H9 (cell line): ENCODE measurements around the gene ZNF638. TPM values are rescaled to one million over a fixed set of nuclear protein-coding genes. Genes with fewer than 3 reads are reported as not detected.

Experiments used
- DNase-seq: peaks from one replicate; pipeline ENCODE4 v3.0.0-alpha.2; 2017
- H2AFZ ChIP-seq: one replicate; pipeline ENCODE4 v1.6.1; 2013; ENCODE audit warnings: mild to moderate bottlenecking, low read length, control low read depth, moderate library complexity
- H2AK5ac ChIP-seq: 2 replicates; pipeline ENCODE4 v1.6.1; 2013; ENCODE audit warnings: low read length, control low read depth, mixed read lengths; ENCODE audit not compliant: insufficient read length
- H2BK120ac ChIP-seq: one replicate; pipeline ENCODE4 v1.6.1; 2013; ENCODE audit warnings: low read depth, mild to moderate bottlenecking, low read length, control low read depth, inconsistent platforms; ENCODE audit not compliant: poor library complexity, severe bottlenecking
- H2BK12ac ChIP-seq: 2 replicates; pipeline ENCODE4 v1.6.1; 2013; ENCODE audit warnings: low read length, control low read depth, mixed read lengths, low read depth; ENCODE audit not compliant: insufficient read length
- H2BK15ac ChIP-seq: 2 replicates; pipeline ENCODE4 v1.6.1; 2013; ENCODE audit warnings: low read depth, low read length, control low read depth
- H2BK20ac ChIP-seq: one replicate; pipeline ENCODE4 v1.6.1; 2013; ENCODE audit warnings: low read depth, mild to moderate bottlenecking, low read length, control low read depth, inconsistent platforms; ENCODE audit not compliant: poor library complexity, severe bottlenecking
- H2BK5ac ChIP-seq: 2 replicates; pipeline ENCODE4 v1.6.1; 2013; ENCODE audit warnings: low read length, control low read depth, mixed read lengths; ENCODE audit not compliant: insufficient read length
- H3K14ac ChIP-seq: 2 replicates; pipeline ENCODE4 v1.6.1; 2013; ENCODE audit warnings: low read length, control low read depth; ENCODE audit not compliant: insufficient read depth
- H3K18ac ChIP-seq: 2 replicates; pipeline ENCODE4 v1.6.1; 2013; ENCODE audit warnings: low read depth, mild to moderate bottlenecking, mixed read lengths, low read length, control low read depth; ENCODE audit not compliant: insufficient read length
- H3K23ac ChIP-seq: 2 replicates; pipeline ENCODE4 v1.6.1; 2013; ENCODE audit warnings: low read length, control low read depth, mixed read lengths, low read depth; ENCODE audit not compliant: insufficient read length
- H3K23me2 ChIP-seq: 2 replicates; pipeline ENCODE4 v1.6.1; 2013; ENCODE audit warnings: low read depth, mild to moderate bottlenecking, mixed read lengths, low read length, control low read depth; ENCODE audit not compliant: insufficient read length, poor library complexity, severe bottlenecking
- H3K27ac ChIP-seq: 2 replicates; pipeline ENCODE4 v1.5.1; 2013; ENCODE audit warnings: low read length, control low read depth, mixed read lengths, low read depth; ENCODE audit not compliant: insufficient read length
- H3K27me3 ChIP-seq: 2 replicates; pipeline ENCODE4 v1.6.1; 2013; ENCODE audit warnings: low read length, control low read depth, inconsistent platforms; ENCODE audit not compliant: insufficient read depth
- H3K4ac ChIP-seq: 2 replicates; pipeline ENCODE4 v1.6.1; 2013; ENCODE audit warnings: low read depth, mild to moderate bottlenecking, control low read depth, inconsistent platforms, low read length, moderate library complexity
- H3K4me1 ChIP-seq: 2 replicates; pipeline ENCODE4 v1.6.1; 2013; ENCODE audit warnings: low read length, control low read depth, inconsistent platforms; ENCODE audit not compliant: insufficient read depth
- H3K4me2 ChIP-seq: 2 replicates; pipeline ENCODE4 v1.6.1; 2013; ENCODE audit warnings: low read length, control low read depth, mixed read lengths; ENCODE audit not compliant: insufficient read length, insufficient read depth
- H3K56ac ChIP-seq: 2 replicates; pipeline ENCODE4 v1.6.1; 2013; ENCODE audit warnings: low read depth, mild to moderate bottlenecking, mixed read lengths, low read length, control low read depth; ENCODE audit not compliant: insufficient read length
- H3K79me1 ChIP-seq: 2 replicates; pipeline ENCODE4 v1.6.1; 2013; ENCODE audit warnings: low read depth, mild to moderate bottlenecking, moderate library complexity, low read length, control low read depth, inconsistent platforms; ENCODE audit not compliant: insufficient read depth, poor library complexity, severe bottlenecking
- H3K79me2 ChIP-seq: 2 replicates; pipeline ENCODE4 v1.6.1; 2013; ENCODE audit warnings: low read length, control low read depth, inconsistent platforms; ENCODE audit not compliant: insufficient read depth
- H3K9ac ChIP-seq: 2 replicates; pipeline ENCODE4 v1.6.1; 2013; ENCODE audit warnings: low read length, control low read depth, mixed read lengths; ENCODE audit not compliant: insufficient read length; ENCODE audit errors: extremely low read depth
- H3K9me3 ChIP-seq: one replicate; pipeline ENCODE4 v1.6.1; 2013; ENCODE audit warnings: low read depth, low read length, inconsistent platforms; ENCODE audit not compliant: control insufficient read depth
- H3T11ph ChIP-seq: one replicate; pipeline ENCODE4 v1.6.1; 2013; ENCODE audit warnings: mild to moderate bottlenecking, low read length, control low read depth, inconsistent platforms
- H4K20me1 ChIP-seq: one replicate; pipeline ENCODE4 v1.6.1; 2013; ENCODE audit not compliant: control insufficient read depth, insufficient read length, insufficient read depth
- H4K5ac ChIP-seq: 2 replicates; pipeline ENCODE4 v1.6.1; 2013; ENCODE audit warnings: low read depth, mild to moderate bottlenecking, mixed read lengths, low read length, control low read depth; ENCODE audit not compliant: insufficient read length
- H4K8ac ChIP-seq: replicated peaks from 2 replicates; pipeline ENCODE4 v1.6.1; 2013; ENCODE audit warnings: low read length, control low read depth, mixed read lengths, low read depth; ENCODE audit not compliant: insufficient read length
- H4K91ac ChIP-seq: 2 replicates; pipeline ENCODE4 v1.6.1; 2013; ENCODE audit warnings: low read depth, mild to moderate bottlenecking, moderate library complexity, mixed read lengths, low read length, control low read depth; ENCODE audit not compliant: insufficient read length
- H3K27ac Mint-ChIP-seq, 3 experiments: 2 replicates in 2 of 3; 3 replicates in 1 of 3; pipeline ENCODE4 v1.8.0; 2020 to 2021; ENCODE audit warnings: mixed read lengths in 3 of 3, mild to moderate bottlenecking in 1 of 3, moderate library complexity in 1 of 3
- H3K27me3 Mint-ChIP-seq: 2 replicates; pipeline ENCODE4 v1.8.0; 2021; ENCODE audit warnings: low read depth, mild to moderate bottlenecking, moderate library complexity, mixed read lengths
- H3K36me3 Mint-ChIP-seq, 3 experiments: 2 replicates in 2 of 3; 3 replicates in 1 of 3; pipeline ENCODE4 v1.8.0; 2020 to 2021; ENCODE audit warnings: low read depth in 3 of 3, mixed read lengths in 3 of 3; ENCODE audit not compliant: insufficient read depth in 1 of 3
- H3K4me1 Mint-ChIP-seq, 2 experiments: 2 replicates each; pipeline ENCODE4 v1.8.0; 2020; ENCODE audit warnings: mixed read lengths in 2 of 2
- H3K4me3 Mint-ChIP-seq, 2 experiments: 2 replicates in 1 of 2; 3 replicates in 1 of 2; pipeline ENCODE4 v1.8.0; 2020 to 2021; ENCODE audit warnings: mild to moderate bottlenecking in 2 of 2, mixed read lengths in 2 of 2, moderate library complexity in 1 of 2
- H3K9me3 Mint-ChIP-seq, 2 experiments: 2 replicates in 1 of 2; 3 replicates in 1 of 2; pipeline ENCODE4 v1.8.0; 2020; ENCODE audit warnings: mild to moderate bottlenecking in 2 of 2, mixed read lengths in 2 of 2, moderate library complexity in 1 of 2
- WGBS: extraction: QIAGEN DNeasy Blood & Tissue Kit; methylation state at CpG from one replicate; pipeline ENCODE4 v1.1.7; 2013; ENCODE audit warnings: missing lambda C conversion rate, low lambda C conversion rate, mixed read lengths; ENCODE audit not compliant: insufficient read length; ENCODE audit errors: extremely low coverage; 5-methylcytosine and 5-hydroxymethylcytosine counted together
- total RNA-seq: library from RNA; stranded (reverse); gene quantifications from 2 replicates; pipeline ENCODE4 v1.2.1, GENCODE V29; 2021
- TF ChIP-seq, protein P1 (sequence below): fragments of 200-600 bp; sonication (generic); conservative IDR thresholded peaks from 3 replicates; pipeline ENCODE4 v1.8.0; 2021; ENCODE audit warnings: antibody characterized with exemption, mild to moderate bottlenecking

The ZNF638 gene
- total RNA-seq, 1 experiment from 2014 or later = 146 TPM

- peaks cover 0 to 1% (median 0%) of the 10 kb centered on the region in 3 experiments; a peak in 1 of 7 replicates for H3K36me3 Mint-ChIP-seq
- no peak overlapping the region for H3K23ac ChIP-seq
- no peaks in the 10 kb centered on the region for H3K4me1 Mint-ChIP-seq
- no peak overlapping the region for H3K4me3 Mint-ChIP-seq
- H3K4me1 ChIP-seq = no peaks in the 10 kb centered on the region
- no peak overlapping the region for H2BK12ac ChIP-seq
- H3K27me3 ChIP-seq = no peaks in the 10 kb centered on the region
- no CpG with 5 or more reads among the region's 2 CpGs for WGBS
- H3K79me1 ChIP-seq = peaks cover 3% of the 10 kb centered on the region
- H4K8ac ChIP-seq = no peak overlapping the region
- no peak overlapping the region for H2AK5ac ChIP-seq
- H3K9ac ChIP-seq = no peak overlapping the region
- H3K9me3 Mint-ChIP-seq = no peaks in the 10 kb centered on the region; a peak in 1 of 5 replicates
- no peak overlapping the region for H3K14ac ChIP-seq
- H3K4ac ChIP-seq = no peak overlapping the region
- H2BK20ac ChIP-seq = no peak overlapping the region
- H3K23me2 ChIP-seq = no peaks in the 10 kb centered on the region
- H4K91ac ChIP-seq = no peak overlapping the region
- H3K56ac ChIP-seq = no peak overlapping the region
- no peaks in the 10 kb centered on the region for H3K9me3 ChIP-seq
- H3K18ac ChIP-seq = no peak overlapping the region
- no peak overlapping the region for H2AFZ ChIP-seq
- no peaks in the 10 kb centered on the region; the same call in 1 of the 2 replicates for H3K27me3 Mint-ChIP-seq
- H3K27ac Mint-ChIP-seq = no peak overlapping the region
- H3K27ac ChIP-seq = no peak overlapping the region
- no peak overlapping the region for H3T11ph ChIP-seq
- H4K20me1 ChIP-seq = no peaks in the 10 kb centered on the region
- H3K79me2 ChIP-seq = no peaks in the 10 kb centered on the region
- no peak for DNase-seq
- no peak overlapping the region for H2BK5ac ChIP-seq
- TF ChIP-seq, protein P1, sequence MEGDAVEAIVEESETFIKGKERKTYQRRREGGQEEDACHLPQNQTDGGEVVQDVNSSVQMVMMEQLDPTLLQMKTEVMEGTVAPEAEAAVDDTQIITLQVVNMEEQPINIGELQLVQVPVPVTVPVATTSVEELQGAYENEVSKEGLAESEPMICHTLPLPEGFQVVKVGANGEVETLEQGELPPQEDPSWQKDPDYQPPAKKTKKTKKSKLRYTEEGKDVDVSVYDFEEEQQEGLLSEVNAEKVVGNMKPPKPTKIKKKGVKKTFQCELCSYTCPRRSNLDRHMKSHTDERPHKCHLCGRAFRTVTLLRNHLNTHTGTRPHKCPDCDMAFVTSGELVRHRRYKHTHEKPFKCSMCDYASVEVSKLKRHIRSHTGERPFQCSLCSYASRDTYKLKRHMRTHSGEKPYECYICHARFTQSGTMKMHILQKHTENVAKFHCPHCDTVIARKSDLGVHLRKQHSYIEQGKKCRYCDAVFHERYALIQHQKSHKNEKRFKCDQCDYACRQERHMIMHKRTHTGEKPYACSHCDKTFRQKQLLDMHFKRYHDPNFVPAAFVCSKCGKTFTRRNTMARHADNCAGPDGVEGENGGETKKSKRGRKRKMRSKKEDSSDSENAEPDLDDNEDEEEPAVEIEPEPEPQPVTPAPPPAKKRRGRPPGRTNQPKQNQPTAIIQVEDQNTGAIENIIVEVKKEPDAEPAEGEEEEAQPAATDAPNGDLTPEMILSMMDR = no peak
- no peak overlapping the region for H3K4me2 ChIP-seq
- no peak overlapping the region for H2BK15ac ChIP-seq
- H4K5ac ChIP-seq = no peak overlapping the region
- H2BK120ac ChIP-seq = no peak overlapping the region
These were observed 32.7 kb upstream of the ZNF638 start for GRCh38 chr2:71298914-71299313.
